ENCODE measurements around the gene HYAL2. TPM values are rescaled to one million over a fixed set of nuclear protein-coding genes. Genes with fewer than 3 reads are reported as not detected.

HYAL2 gene
- total RNA-seq, 3 donors from 2014 or later, result 66.0 to 215 (median 96.0) TPM

GRCh38 chr3:50340147-50340447 is 17.6 kb upstream of the HYAL2 start:
- peaks cover 8 to 23% of the 10 kb centered on the region in 2 donors for H3K4me1 ChIP-seq
- peak overlapping the region; percentile 66 to 90 for H3K27ac ChIP-seq
- no peaks in the 10 kb centered on the region for H3K36me3 ChIP-seq
- no peaks in the 10 kb centered on the region for H3K9me3 ChIP-seq
- H3K4me3 ChIP-seq, result peak overlapping the region; percentile 62 to 90 (median 65)
- H3K27me3 ChIP-seq, result no peaks in the 10 kb centered on the region
- no peak for DNase-seq (ENCODE audit: low spot score in 2 of 2)
- no peak for TF ChIP-seq POLR2A (IDR thresholded peaks at IDR 0.05)
- no peak for TF ChIP-seq POLR2AphosphoS5 (IDR thresholded peaks at IDR 0.05)
- no peak for TF ChIP-seq CTCF (IDR thresholded peaks at IDR 0.05)
- intact Hi-C loops (cut with DNase I; ENCODE audit: low total_unique reads), result no loop called here

- Histone ChIP-seq H3K4me3 (peak overlapping the region; percentile 62 to 90 (median 65)), H3K9me3 (no peaks in the 10 kb centered on the region), H3K27ac (peak overlapping the region; percentile 66 to 90), H3K4me1 (peaks cover 12 to 23% of the 10 kb centered on the region in 2 donors), H3K27me3 (no peaks in the 10 kb centered on the region), H3K36me3 (no peaks in the 10 kb centered on the region)
- DNase-seq (ENCODE audit: low spot score in 2 of 2), result no peak
- no peak for TF ChIP-seq CTCF (IDR thresholded peaks at IDR 0.05)
- TF ChIP-seq POLR2A (IDR thresholded peaks at IDR 0.05), result no peak
- TF ChIP-seq POLR2AphosphoS5 (IDR thresholded peaks at IDR 0.05), result no peak
- intact Hi-C loops (cut with DNase I; ENCODE audit: low total_unique reads), result no loop called here
Measured at GRCh38 chr3:50339485-50340146, 17.1 kb upstream of the HYAL2 start.

- no peak for DNase-seq (ENCODE audit: low spot score in 2 of 2)
- Histone ChIP-seq H3K36me3 (no peaks in the 10 kb centered on the region), H3K27me3 (no peaks in the 10 kb centered on the region), H3K27ac (peak overlapping the region; percentile 96 to 99), H3K4me1 (peaks cover 18 to 23% of the 10 kb centered on the region in 2 donors), H3K4me3 (peak overlapping the region in 2 of 3 donors; percentile 14 to 65), H3K9me3 (no peaks in the 10 kb centered on the region)
- intact Hi-C loops (cut with DNase I; ENCODE audit: low total_unique reads), result no loop called here
- TF ChIP-seq POLR2A (IDR thresholded peaks at IDR 0.05), result no peak
- no peak for TF ChIP-seq POLR2AphosphoS5 (IDR thresholded peaks at IDR 0.05)
- no peak for TF ChIP-seq CTCF (IDR thresholded peaks at IDR 0.05)
Measured at GRCh38 chr3:50338965-50339364, 16.4 kb upstream of the HYAL2 start.

GRCh38 chr3:50337175-50337861 is 14.8 kb upstream of the HYAL2 start:
- Histone ChIP-seq H3K27me3 (no peaks in the 10 kb centered on the region), H3K27ac (peak overlapping the region; percentile 96 to 99), H3K9me3 (no peaks in the 10 kb centered on the region), H3K4me3 (peak overlapping the region; percentile 65 to 84 (median 68)), H3K36me3 (no peaks in the 10 kb centered on the region), H3K4me1 (peaks cover 19 to 23% of the 10 kb centered on the region in 2 donors)
- intact Hi-C loops (cut with DNase I; ENCODE audit: low total_unique reads), result no loop called here
- DNase-seq (ENCODE audit: low spot score in 2 of 2), result peak; percentile 99 to 100
- TF ChIP-seq POLR2A (IDR thresholded peaks at IDR 0.05) (peak; percentile 57), CTCF (IDR thresholded peaks at IDR 0.05) (peak in 1 of 3 donors; percentile 31), POLR2AphosphoS5 (IDR thresholded peaks at IDR 0.05) (peak; percentile 93 to 95 (median 94))
